H9 (cell line): ENCODE data around the gene FAM89B. TPM values are rescaled to one million over a fixed set of nuclear protein-coding genes. Genes with fewer than 3 reads are reported as not detected.

ENCODE experiments used
- DNase-seq: peaks from one replicate; pipeline ENCODE4 v3.0.0-alpha.2; 2017
- H2AFZ ChIP-seq: one replicate; pipeline ENCODE4 v1.6.1; 2013; ENCODE audit warnings: mild to moderate bottlenecking, low read length, control low read depth, moderate library complexity
- H2AK5ac ChIP-seq: 2 replicates; pipeline ENCODE4 v1.6.1; 2013; ENCODE audit warnings: low read length, control low read depth, mixed read lengths; ENCODE audit not compliant: insufficient read length
- H2BK120ac ChIP-seq: one replicate; pipeline ENCODE4 v1.6.1; 2013; ENCODE audit warnings: low read depth, mild to moderate bottlenecking, low read length, control low read depth, inconsistent platforms; ENCODE audit not compliant: poor library complexity, severe bottlenecking
- H2BK12ac ChIP-seq: 2 replicates; pipeline ENCODE4 v1.6.1; 2013; ENCODE audit warnings: low read length, control low read depth, mixed read lengths, low read depth; ENCODE audit not compliant: insufficient read length
- H2BK15ac ChIP-seq: 2 replicates; pipeline ENCODE4 v1.6.1; 2013; ENCODE audit warnings: low read depth, low read length, control low read depth
- H2BK20ac ChIP-seq: one replicate; pipeline ENCODE4 v1.6.1; 2013; ENCODE audit warnings: low read depth, mild to moderate bottlenecking, low read length, control low read depth, inconsistent platforms; ENCODE audit not compliant: poor library complexity, severe bottlenecking
- H2BK5ac ChIP-seq: 2 replicates; pipeline ENCODE4 v1.6.1; 2013; ENCODE audit warnings: low read length, control low read depth, mixed read lengths; ENCODE audit not compliant: insufficient read length
- H3K14ac ChIP-seq: 2 replicates; pipeline ENCODE4 v1.6.1; 2013; ENCODE audit warnings: low read length, control low read depth; ENCODE audit not compliant: insufficient read depth
- H3K18ac ChIP-seq: 2 replicates; pipeline ENCODE4 v1.6.1; 2013; ENCODE audit warnings: low read depth, mild to moderate bottlenecking, mixed read lengths, low read length, control low read depth; ENCODE audit not compliant: insufficient read length
- H3K23ac ChIP-seq: 2 replicates; pipeline ENCODE4 v1.6.1; 2013; ENCODE audit warnings: low read length, control low read depth, mixed read lengths, low read depth; ENCODE audit not compliant: insufficient read length
- H3K23me2 ChIP-seq: 2 replicates; pipeline ENCODE4 v1.6.1; 2013; ENCODE audit warnings: low read depth, mild to moderate bottlenecking, mixed read lengths, low read length, control low read depth; ENCODE audit not compliant: insufficient read length, poor library complexity, severe bottlenecking
- H3K27ac ChIP-seq: 2 replicates; pipeline ENCODE4 v1.5.1; 2013; ENCODE audit warnings: low read length, control low read depth, mixed read lengths, low read depth; ENCODE audit not compliant: insufficient read length
- H3K27me3 ChIP-seq: 2 replicates; pipeline ENCODE4 v1.6.1; 2013; ENCODE audit warnings: low read length, control low read depth, inconsistent platforms; ENCODE audit not compliant: insufficient read depth
- H3K4ac ChIP-seq: 2 replicates; pipeline ENCODE4 v1.6.1; 2013; ENCODE audit warnings: low read depth, mild to moderate bottlenecking, control low read depth, inconsistent platforms, low read length, moderate library complexity
- H3K4me1 ChIP-seq: 2 replicates; pipeline ENCODE4 v1.6.1; 2013; ENCODE audit warnings: low read length, control low read depth, inconsistent platforms; ENCODE audit not compliant: insufficient read depth
- H3K4me2 ChIP-seq: 2 replicates; pipeline ENCODE4 v1.6.1; 2013; ENCODE audit warnings: low read length, control low read depth, mixed read lengths; ENCODE audit not compliant: insufficient read length, insufficient read depth
- H3K56ac ChIP-seq: 2 replicates; pipeline ENCODE4 v1.6.1; 2013; ENCODE audit warnings: low read depth, mild to moderate bottlenecking, mixed read lengths, low read length, control low read depth; ENCODE audit not compliant: insufficient read length
- H3K79me1 ChIP-seq: 2 replicates; pipeline ENCODE4 v1.6.1; 2013; ENCODE audit warnings: low read depth, mild to moderate bottlenecking, moderate library complexity, low read length, control low read depth, inconsistent platforms; ENCODE audit not compliant: insufficient read depth, poor library complexity, severe bottlenecking
- H3K79me2 ChIP-seq: 2 replicates; pipeline ENCODE4 v1.6.1; 2013; ENCODE audit warnings: low read length, control low read depth, inconsistent platforms; ENCODE audit not compliant: insufficient read depth
- H3K9ac ChIP-seq: 2 replicates; pipeline ENCODE4 v1.6.1; 2013; ENCODE audit warnings: low read length, control low read depth, mixed read lengths; ENCODE audit not compliant: insufficient read length; ENCODE audit errors: extremely low read depth
- H3K9me3 ChIP-seq: one replicate; pipeline ENCODE4 v1.6.1; 2013; ENCODE audit warnings: low read depth, low read length, inconsistent platforms; ENCODE audit not compliant: control insufficient read depth
- H3T11ph ChIP-seq: one replicate; pipeline ENCODE4 v1.6.1; 2013; ENCODE audit warnings: mild to moderate bottlenecking, low read length, control low read depth, inconsistent platforms
- H4K20me1 ChIP-seq: one replicate; pipeline ENCODE4 v1.6.1; 2013; ENCODE audit not compliant: control insufficient read depth, insufficient read length, insufficient read depth
- H4K5ac ChIP-seq: 2 replicates; pipeline ENCODE4 v1.6.1; 2013; ENCODE audit warnings: low read depth, mild to moderate bottlenecking, mixed read lengths, low read length, control low read depth; ENCODE audit not compliant: insufficient read length
- H4K8ac ChIP-seq: replicated peaks from 2 replicates; pipeline ENCODE4 v1.6.1; 2013; ENCODE audit warnings: low read length, control low read depth, mixed read lengths, low read depth; ENCODE audit not compliant: insufficient read length
- H4K91ac ChIP-seq: 2 replicates; pipeline ENCODE4 v1.6.1; 2013; ENCODE audit warnings: low read depth, mild to moderate bottlenecking, moderate library complexity, mixed read lengths, low read length, control low read depth; ENCODE audit not compliant: insufficient read length
- H3K27ac Mint-ChIP-seq, 3 experiments: 2 replicates in 2 of 3; 3 replicates in 1 of 3; pipeline ENCODE4 v1.8.0; 2020 to 2021; ENCODE audit warnings: mixed read lengths in 3 of 3, mild to moderate bottlenecking in 1 of 3, moderate library complexity in 1 of 3
- H3K27me3 Mint-ChIP-seq: 2 replicates; pipeline ENCODE4 v1.8.0; 2021; ENCODE audit warnings: low read depth, mild to moderate bottlenecking, moderate library complexity, mixed read lengths
- H3K36me3 Mint-ChIP-seq, 3 experiments: 2 replicates in 2 of 3; 3 replicates in 1 of 3; pipeline ENCODE4 v1.8.0; 2020 to 2021; ENCODE audit warnings: low read depth in 3 of 3, mixed read lengths in 3 of 3; ENCODE audit not compliant: insufficient read depth in 1 of 3
- H3K4me1 Mint-ChIP-seq, 2 experiments: 2 replicates each; pipeline ENCODE4 v1.8.0; 2020; ENCODE audit warnings: mixed read lengths in 2 of 2
- H3K4me3 Mint-ChIP-seq, 2 experiments: 2 replicates in 1 of 2; 3 replicates in 1 of 2; pipeline ENCODE4 v1.8.0; 2020 to 2021; ENCODE audit warnings: mild to moderate bottlenecking in 2 of 2, mixed read lengths in 2 of 2, moderate library complexity in 1 of 2
- H3K9me3 Mint-ChIP-seq, 2 experiments: 2 replicates in 1 of 2; 3 replicates in 1 of 2; pipeline ENCODE4 v1.8.0; 2020; ENCODE audit warnings: mild to moderate bottlenecking in 2 of 2, mixed read lengths in 2 of 2, moderate library complexity in 1 of 2
- WGBS: extraction: QIAGEN DNeasy Blood & Tissue Kit; methylation state at CpG from one replicate; pipeline ENCODE4 v1.1.7; 2013; ENCODE audit warnings: missing lambda C conversion rate, low lambda C conversion rate, mixed read lengths; ENCODE audit not compliant: insufficient read length; ENCODE audit errors: extremely low coverage; 5-methylcytosine and 5-hydroxymethylcytosine counted together
- total RNA-seq: library from RNA; stranded (reverse); gene quantifications from 2 replicates; pipeline ENCODE4 v1.2.1, GENCODE V29; 2021
- TF ChIP-seq, protein P1 (sequence below): fragments of 200-600 bp; sonication (generic); conservative IDR thresholded peaks from 3 replicates; pipeline ENCODE4 v1.8.0; 2021; ENCODE audit warnings: antibody characterized with exemption, mild to moderate bottlenecking

Gene FAM89B
- total RNA-seq, 1 experiment from 2014 or later = 21.7 TPM

DNA sequence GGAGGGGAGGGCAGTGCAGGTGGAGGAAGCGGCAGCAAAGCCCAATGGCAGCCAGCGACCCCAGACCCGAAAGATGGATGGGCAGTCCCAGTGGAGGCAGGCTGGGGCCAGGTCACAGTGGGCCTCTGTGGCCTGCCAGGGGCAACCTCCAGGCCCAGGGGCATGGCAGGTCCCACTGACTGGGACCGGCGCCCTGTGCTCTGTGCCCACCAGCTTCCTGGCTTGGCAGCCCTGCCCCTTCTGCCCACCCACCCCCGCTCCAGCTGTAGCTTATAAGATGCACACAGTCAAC, 27.6 kb downstream of the FAM89B start:
- Histone ChIP-seq H2BK15ac (no peak overlapping the region), H3K18ac (no peak overlapping the region), H3T11ph (no peak overlapping the region), H3K23ac (no peak overlapping the region), H2BK120ac (no peak overlapping the region), H2BK20ac (no peak overlapping the region), H3K56ac (no peak overlapping the region), H2BK5ac (no peak overlapping the region), H3K79me1 (no peaks in the 10 kb centered on the region), H3K27me3 (no peaks in the 10 kb centered on the region; the same call in 1 of the 2 replicates), H3K14ac (no peak overlapping the region), H4K5ac (no peak overlapping the region), H3K4me2 (no peak overlapping the region), H3K4me1 (no peaks in the 10 kb centered on the region), H3K4ac (no peak overlapping the region), H3K9ac (no peak overlapping the region), H3K27ac (no peak overlapping the region), H2AFZ (no peak overlapping the region), H4K91ac (no peak overlapping the region), H4K20me1 (no peaks in the 10 kb centered on the region), H3K23me2 (no peaks in the 10 kb centered on the region), H3K9me3 (no peaks in the 10 kb centered on the region), H2AK5ac (no peak overlapping the region), H4K8ac (no peak overlapping the region), H3K79me2 (no peaks in the 10 kb centered on the region), H2BK12ac (no peak overlapping the region)
- no peak for DNase-seq
- Mint-ChIP-seq H3K27me3 (peaks cover 7% of the 10 kb centered on the region), H3K27ac (no peak overlapping the region), H3K9me3 (no peaks in the 10 kb centered on the region), H3K4me3 (no peak overlapping the region), H3K4me1 (peaks cover 0 to 3% of the 10 kb centered on the region in 2 experiments; a peak in 1 of 4 replicates), H3K36me3 (peaks cover 9 to 35% (median 24%) of the 10 kb centered on the region in 3 experiments)
- no CpG with 5 or more reads among the region's 6 CpGs for WGBS
- TF ChIP-seq, protein P1, sequence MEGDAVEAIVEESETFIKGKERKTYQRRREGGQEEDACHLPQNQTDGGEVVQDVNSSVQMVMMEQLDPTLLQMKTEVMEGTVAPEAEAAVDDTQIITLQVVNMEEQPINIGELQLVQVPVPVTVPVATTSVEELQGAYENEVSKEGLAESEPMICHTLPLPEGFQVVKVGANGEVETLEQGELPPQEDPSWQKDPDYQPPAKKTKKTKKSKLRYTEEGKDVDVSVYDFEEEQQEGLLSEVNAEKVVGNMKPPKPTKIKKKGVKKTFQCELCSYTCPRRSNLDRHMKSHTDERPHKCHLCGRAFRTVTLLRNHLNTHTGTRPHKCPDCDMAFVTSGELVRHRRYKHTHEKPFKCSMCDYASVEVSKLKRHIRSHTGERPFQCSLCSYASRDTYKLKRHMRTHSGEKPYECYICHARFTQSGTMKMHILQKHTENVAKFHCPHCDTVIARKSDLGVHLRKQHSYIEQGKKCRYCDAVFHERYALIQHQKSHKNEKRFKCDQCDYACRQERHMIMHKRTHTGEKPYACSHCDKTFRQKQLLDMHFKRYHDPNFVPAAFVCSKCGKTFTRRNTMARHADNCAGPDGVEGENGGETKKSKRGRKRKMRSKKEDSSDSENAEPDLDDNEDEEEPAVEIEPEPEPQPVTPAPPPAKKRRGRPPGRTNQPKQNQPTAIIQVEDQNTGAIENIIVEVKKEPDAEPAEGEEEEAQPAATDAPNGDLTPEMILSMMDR = no peak
